HepG2 (cell line): ENCODE data around the gene PFAS. TPM values are rescaled to one million over a fixed set of nuclear protein-coding genes. Genes with fewer than 3 reads are reported as not detected.
A peak's percentile ranks its signal among the peaks of the same experiment; 100 is the strongest.

Experiments used
- CENPX ChIP-seq: sonication (generic); formaldehyde crosslinking; IDR thresholded peaks from 2 replicates; pipeline ENCODE4 v1.9.0; 2021; ENCODE audit warnings: mild to moderate bottlenecking, missing genetic modification reagents, moderate library complexity
- EED ChIP-seq: sonication (generic); formaldehyde crosslinking; IDR thresholded peaks from 2 replicates; pipeline ENCODE4 v1.5.0; 2020; ENCODE audit warnings: mild to moderate bottlenecking, missing genetic modification reagents
- FOXA3 ChIP-seq: IDR thresholded peaks from 2 replicates; pipeline ENCODE4 v1.6.1; 2016; ENCODE audit warnings: missing genetic modification reagents, missing compliant biosample characterization
- FOXC1 ChIP-seq: sonication (generic); formaldehyde crosslinking; IDR thresholded peaks from 2 replicates; pipeline ENCODE4 v1.8.0; 2022; ENCODE audit warnings: mild to moderate bottlenecking, missing genetic modification reagents, borderline replicate concordance
- GATA4 ChIP-seq: sonication (generic); IDR thresholded peaks from 2 replicates; pipeline ENCODE4 v1.6.1; 2016; ENCODE audit warnings: antibody characterized with exemption, low read depth, borderline replicate concordance
- HMG20B ChIP-seq: conservative IDR thresholded peaks from 2 replicates; pipeline ENCODE4 v1.6.1; 2016; ENCODE audit warnings: missing genetic modification reagents, missing compliant biosample characterization
- MATR3 ChIP-seq: sonication (generic); formaldehyde crosslinking; IDR thresholded peaks from 2 replicates; pipeline ENCODE4 v1.4.0; 2020; ENCODE audit warnings: missing genetic modification reagents
- NFKB2 ChIP-seq: sonication (generic); formaldehyde crosslinking; IDR thresholded peaks from 2 replicates; pipeline ENCODE4 v1.4.0; 2020; ENCODE audit warnings: missing genetic modification reagents, borderline replicate concordance
- PAWR ChIP-seq: sonication (generic); formaldehyde crosslinking; IDR thresholded peaks from 2 replicates; pipeline ENCODE4 v1.4.0; 2020; ENCODE audit warnings: missing genetic modification reagents, mild to moderate bottlenecking, borderline replicate concordance
- RXRA ChIP-seq: sonication (generic); formaldehyde crosslinking; IDR thresholded peaks from 2 replicates; pipeline ENCODE4 v1.5.1; 2020; ENCODE audit warnings: missing genetic modification reagents
- SRSF1 ChIP-seq: fragments of 200-400 bp; formaldehyde crosslinking; optimal IDR thresholded peaks from 2 replicates; pipeline ENCODE3; 2017; ENCODE audit warnings: mild to moderate bottlenecking, low read depth, low read length, moderate library complexity
- ZFP36 ChIP-seq: fragments of 150-350 bp; IDR thresholded peaks from 2 replicates; pipeline ENCODE4 v1.6.1; 2018; ENCODE audit warnings: borderline replicate concordance, low read length, low read depth; ENCODE audit not compliant: partially characterized antibody
- ZFP90 ChIP-seq: sonication (generic); formaldehyde crosslinking; IDR thresholded peaks from 2 replicates; pipeline ENCODE4 v1.8.0; 2022; ENCODE audit warnings: missing genetic modification reagents, mild to moderate bottlenecking, inconsistent platforms, borderline replicate concordance
- ZNF496 ChIP-seq: sonication (generic); formaldehyde crosslinking; IDR thresholded peaks from 2 replicates; pipeline ENCODE4 v1.8.1; 2023; ENCODE audit warnings: mild to moderate bottlenecking, moderate library complexity, missing genetic modification reagents; ENCODE audit not compliant: insufficient replicate concordance
- ZNF674 ChIP-seq: sonication (generic); formaldehyde crosslinking; IDR thresholded peaks from 2 replicates; pipeline ENCODE4 v1.5.0; 2020; ENCODE audit warnings: low read depth, mild to moderate bottlenecking, missing genetic modification reagents
- polyA plus RNA-seq, 8 experiments: library from polyadenylated mRNA; depleted of rRNA in 3 of 8; stranded (reverse) in 7 of 8; unstranded in 1 of 8; fragments of >200 nt; fragmentation: Illumina TruSeq in 4 of 8; extraction: Trizol in 4 of 8; gene quantifications; 2 replicates each; pipeline versions ENCODE4 v1.2.1 to v1.2.3, GENCODE V29; 2011 to 2016; ENCODE audit warnings: low read depth in 4 of 8, missing spikeins in 1 of 8, mixed read lengths in 1 of 8; ENCODE audit not compliant: insufficient read depth in 1 of 8
- total RNA-seq, 5 experiments: library from RNA; depleted of rRNA; stranded (reverse); fragments of >200 nt; fragmentation: Illumina TruSeq; extraction: Trizol; gene quantifications; 2 replicates each; pipeline ENCODE4 v1.2.3, GENCODE V29; 2016; ENCODE audit warnings: low read depth in 1 of 5
- TF ChIP-seq, protein P1 (sequence below): sonication (generic); formaldehyde crosslinking; IDR thresholded peaks from 2 replicates; pipeline ENCODE4; 2020; ENCODE audit warnings: missing genetic modification reagents, mild to moderate bottlenecking, borderline replicate concordance
- TF ChIP-seq, protein P2 (sequence below): sonication (generic); formaldehyde crosslinking; IDR thresholded peaks from 2 replicates; pipeline ENCODE4 v1.4.0; 2020; ENCODE audit warnings: low read depth, mild to moderate bottlenecking, missing genetic modification reagents
- TF ChIP-seq, protein P3 (sequence below): sonication (generic); formaldehyde crosslinking; conservative IDR thresholded peaks from 2 replicates; pipeline ENCODE4 v1.8.0; 2022; ENCODE audit warnings: low read depth, missing genetic modification reagents
- TF ChIP-seq, protein P4 (sequence below): sonication (generic); formaldehyde crosslinking; IDR thresholded peaks from 2 replicates; pipeline ENCODE4 v1.4.0; 2020; ENCODE audit warnings: missing genetic modification reagents, borderline replicate concordance

PFAS gene
- total and polyA plus RNA-seq, 2 of the 13 experiments (the other 11 are each of a cell fraction or from before 2014, with no cell fraction given) = 49.4 to 58.2 TPM

DNA sequence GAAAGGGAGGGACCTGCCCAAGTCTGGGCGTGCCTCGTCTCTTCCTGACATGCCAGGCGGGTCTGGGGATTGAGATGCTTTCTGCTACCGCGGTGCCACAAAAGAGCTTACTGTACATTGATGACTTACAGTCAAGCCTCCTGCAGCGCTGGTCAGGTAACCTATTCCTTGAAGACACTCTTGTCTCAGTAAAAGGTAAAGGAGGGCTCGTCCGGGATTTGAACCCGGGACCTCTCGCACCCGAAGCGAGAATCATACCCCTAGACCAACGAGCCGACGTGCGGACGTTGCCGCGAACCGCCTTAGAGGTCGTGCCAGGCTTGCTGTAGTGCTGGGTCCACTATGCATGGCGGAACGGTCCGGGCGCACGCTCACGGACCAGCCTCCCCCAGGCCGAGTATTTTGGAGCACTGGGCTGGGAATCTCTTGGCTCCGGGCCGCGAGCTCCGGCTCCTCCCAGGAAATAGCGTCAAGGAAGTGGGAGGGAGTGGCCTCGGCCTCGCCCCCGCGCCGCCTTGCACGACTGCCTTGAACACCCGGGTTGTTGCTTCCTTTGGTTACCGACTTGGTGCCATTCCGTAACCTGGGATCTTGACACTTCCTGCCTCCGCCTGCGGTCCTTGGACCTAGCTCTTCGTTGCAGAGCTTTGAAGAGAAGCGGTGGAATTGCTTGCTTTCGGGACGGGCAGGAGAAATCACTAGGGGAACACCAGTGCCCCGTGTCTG lies 26.3 kb upstream of the PFAS start (continued):
- TF ChIP-seq, protein P1, sequence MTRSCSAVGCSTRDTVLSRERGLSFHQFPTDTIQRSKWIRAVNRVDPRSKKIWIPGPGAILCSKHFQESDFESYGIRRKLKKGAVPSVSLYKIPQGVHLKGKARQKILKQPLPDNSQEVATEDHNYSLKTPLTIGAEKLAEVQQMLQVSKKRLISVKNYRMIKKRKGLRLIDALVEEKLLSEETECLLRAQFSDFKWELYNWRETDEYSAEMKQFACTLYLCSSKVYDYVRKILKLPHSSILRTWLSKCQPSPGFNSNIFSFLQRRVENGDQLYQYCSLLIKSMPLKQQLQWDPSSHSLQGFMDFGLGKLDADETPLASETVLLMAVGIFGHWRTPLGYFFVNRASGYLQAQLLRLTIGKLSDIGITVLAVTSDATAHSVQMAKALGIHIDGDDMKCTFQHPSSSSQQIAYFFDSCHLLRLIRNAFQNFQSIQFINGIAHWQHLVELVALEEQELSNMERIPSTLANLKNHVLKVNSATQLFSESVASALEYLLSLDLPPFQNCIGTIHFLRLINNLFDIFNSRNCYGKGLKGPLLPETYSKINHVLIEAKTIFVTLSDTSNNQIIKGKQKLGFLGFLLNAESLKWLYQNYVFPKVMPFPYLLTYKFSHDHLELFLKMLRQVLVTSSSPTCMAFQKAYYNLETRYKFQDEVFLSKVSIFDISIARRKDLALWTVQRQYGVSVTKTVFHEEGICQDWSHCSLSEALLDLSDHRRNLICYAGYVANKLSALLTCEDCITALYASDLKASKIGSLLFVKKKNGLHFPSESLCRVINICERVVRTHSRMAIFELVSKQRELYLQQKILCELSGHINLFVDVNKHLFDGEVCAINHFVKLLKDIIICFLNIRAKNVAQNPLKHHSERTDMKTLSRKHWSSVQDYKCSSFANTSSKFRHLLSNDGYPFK (CRISPR knock-in tag) = peak; percentile 65; the same call in 1 of the 2 replicates
- TF ChIP-seq HMG20B (no peak; the same call in 1 of the 2 replicates), SRSF1 (no peak), PAWR (CRISPR knock-in tag) (no peak), FOXC1 (CRISPR knock-in tag) (peak; percentile 85), CENPX (CRISPR knock-in tag) (no peak), ZFP90 (CRISPR knock-in tag) (peak; percentile 15; the same call in 1 of the 2 replicates), ZFP36 (peak; percentile 38), NFKB2 (CRISPR knock-in tag) (no peak), FOXA3 (CRISPR knock-in tag) (no peak), MATR3 (CRISPR knock-in tag) (no peak), ZNF674 (no peak; the same call in 1 of the 2 replicates), ZNF496 (CRISPR knock-in tag) (no peak), RXRA (CRISPR knock-in tag) (peak; percentile 76), EED (CRISPR knock-in tag) (peak; percentile 68; the same call in 1 of the 2 replicates), GATA4 (0 out of 2 replicates have a peak, but pooled peaks have one; percentile 20)
- TF ChIP-seq, protein P2, sequence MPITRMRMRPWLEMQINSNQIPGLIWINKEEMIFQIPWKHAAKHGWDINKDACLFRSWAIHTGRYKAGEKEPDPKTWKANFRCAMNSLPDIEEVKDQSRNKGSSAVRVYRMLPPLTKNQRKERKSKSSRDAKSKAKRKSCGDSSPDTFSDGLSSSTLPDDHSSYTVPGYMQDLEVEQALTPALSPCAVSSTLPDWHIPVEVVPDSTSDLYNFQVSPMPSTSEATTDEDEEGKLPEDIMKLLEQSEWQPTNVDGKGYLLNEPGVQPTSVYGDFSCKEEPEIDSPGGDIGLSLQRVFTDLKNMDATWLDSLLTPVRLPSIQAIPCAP (CRISPR knock-in tag) = no peak
- TF ChIP-seq, protein P3, sequence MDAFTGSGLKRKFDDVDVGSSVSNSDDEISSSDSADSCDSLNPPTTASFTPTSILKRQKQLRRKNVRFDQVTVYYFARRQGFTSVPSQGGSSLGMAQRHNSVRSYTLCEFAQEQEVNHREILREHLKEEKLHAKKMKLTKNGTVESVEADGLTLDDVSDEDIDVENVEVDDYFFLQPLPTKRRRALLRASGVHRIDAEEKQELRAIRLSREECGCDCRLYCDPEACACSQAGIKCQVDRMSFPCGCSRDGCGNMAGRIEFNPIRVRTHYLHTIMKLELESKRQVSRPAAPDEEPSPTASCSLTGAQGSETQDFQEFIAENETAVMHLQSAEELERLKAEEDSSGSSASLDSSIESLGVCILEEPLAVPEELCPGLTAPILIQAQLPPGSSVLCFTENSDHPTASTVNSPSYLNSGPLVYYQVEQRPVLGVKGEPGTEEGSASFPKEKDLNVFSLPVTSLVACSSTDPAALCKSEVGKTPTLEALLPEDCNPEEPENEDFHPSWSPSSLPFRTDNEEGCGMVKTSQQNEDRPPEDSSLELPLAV (CRISPR knock-in tag) = no peak
- TF ChIP-seq, protein P4, sequence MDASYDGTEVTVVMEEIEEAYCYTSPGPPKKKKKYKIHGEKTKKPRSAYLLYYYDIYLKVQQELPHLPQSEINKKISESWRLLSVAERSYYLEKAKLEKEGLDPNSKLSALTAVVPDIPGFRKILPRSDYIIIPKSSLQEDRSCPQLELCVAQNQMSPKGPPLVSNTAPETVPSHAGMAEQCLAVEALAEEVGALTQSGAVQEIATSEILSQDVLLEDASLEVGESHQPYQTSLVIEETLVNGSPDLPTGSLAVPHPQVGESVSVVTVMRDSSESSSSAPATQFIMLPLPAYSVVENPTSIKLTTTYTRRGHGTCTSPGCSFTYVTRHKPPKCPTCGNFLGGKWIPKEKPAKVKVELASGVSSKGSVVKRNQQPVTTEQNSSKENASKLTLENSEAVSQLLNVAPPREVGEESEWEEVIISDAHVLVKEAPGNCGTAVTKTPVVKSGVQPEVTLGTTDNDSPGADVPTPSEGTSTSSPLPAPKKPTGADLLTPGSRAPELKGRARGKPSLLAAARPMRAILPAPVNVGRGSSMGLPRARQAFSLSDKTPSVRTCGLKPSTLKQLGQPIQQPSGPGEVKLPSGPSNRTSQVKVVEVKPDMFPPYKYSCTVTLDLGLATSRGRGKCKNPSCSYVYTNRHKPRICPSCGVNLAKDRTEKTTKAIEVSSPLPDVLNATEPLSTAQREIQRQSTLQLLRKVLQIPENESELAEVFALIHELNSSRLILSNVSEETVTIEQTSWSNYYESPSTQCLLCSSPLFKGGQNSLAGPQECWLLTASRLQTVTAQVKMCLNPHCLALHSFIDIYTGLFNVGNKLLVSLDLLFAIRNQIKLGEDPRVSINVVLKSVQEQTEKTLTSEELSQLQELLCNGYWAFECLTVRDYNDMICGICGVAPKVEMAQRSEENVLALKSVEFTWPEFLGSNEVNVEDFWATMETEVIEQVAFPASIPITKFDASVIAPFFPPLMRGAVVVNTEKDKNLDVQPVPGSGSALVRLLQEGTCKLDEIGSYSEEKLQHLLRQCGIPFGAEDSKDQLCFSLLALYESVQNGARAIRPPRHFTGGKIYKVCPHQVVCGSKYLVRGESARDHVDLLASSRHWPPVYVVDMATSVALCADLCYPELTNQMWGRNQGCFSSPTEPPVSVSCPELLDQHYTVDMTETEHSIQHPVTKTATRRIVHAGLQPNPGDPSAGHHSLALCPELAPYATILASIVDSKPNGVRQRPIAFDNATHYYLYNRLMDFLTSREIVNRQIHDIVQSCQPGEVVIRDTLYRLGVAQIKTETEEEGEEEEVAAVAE (CRISPR knock-in tag) = peak; percentile 21; the same call in 1 of the 2 replicates
